B cell (primary cell): ENCODE measurements around the gene XPC. TPM values are rescaled to one million over a fixed set of nuclear protein-coding genes. Genes with fewer than 3 reads are reported as not detected.

Experiments used
- ATAC-seq: fragments of 200-7000 bp; cut with Tn5 transposase; one replicate; pipeline ENCODE4 v1.10.0; 2021; ENCODE audit warnings: low read depth, mild to moderate bottlenecking, moderate number of reproducible peaks, moderate library complexity
- CTCF ChIA-PET: fragments of 350-600 bp; sonication (Branson Sonifier 250); formaldehyde crosslinking; loops from one replicate; lab custom pipeline; 2021; ENCODE audit warnings: antibody characterized with exemption, inconsistent platforms; lab: Charles Lee
- POLR2A ChIA-PET: fragments of 350-600 bp; sonication (Branson Sonifier 250); formaldehyde crosslinking; loops from one replicate; lab custom pipeline; 2021; ENCODE audit warnings: antibody characterized with exemption; lab: Charles Lee
- DNase-seq: peaks from one replicate; pipeline ENCODE4 v3.0.0; 2013
- H2AFZ ChIP-seq: 2 replicates; pipeline ENCODE4 v1.6.1; 2012; ENCODE audit warnings: mild to moderate bottlenecking, low read depth, low read length; ENCODE audit not compliant: insufficient read depth, poor library complexity, severe bottlenecking
- H3K27ac ChIP-seq, 2 donors: 1 replicate in 1 of 2; 2 replicates in 1 of 2; pipeline ENCODE4 v1.5.1; 2012 to 2013; ENCODE audit warnings: low read length in 2 of 2, mild to moderate bottlenecking in 2 of 2, moderate library complexity in 1 of 2
- H3K27me3 ChIP-seq, 4 experiments: fragments of 200-600 bp in 1 of 4; sonication (generic) in 1 of 4; replicated peaks in 1 of 4; 1 replicate in 2 of 4; 2 replicates in 2 of 4; pipeline versions ENCODE4 v1.6.1 to v1.7.0; 2013 to 2016; ENCODE audit warnings: low read length in 3 of 4, mild to moderate bottlenecking in 2 of 4, mixed read lengths in 1 of 4, moderate library complexity in 1 of 4; ENCODE audit not compliant: insufficient read depth in 4 of 4, control insufficient read depth in 3 of 4; ENCODE audit errors: control extremely low read depth in 1 of 4
- H3K36me3 ChIP-seq, 2 experiments: replicated peaks in 1 of 2; 1 replicate in 1 of 2; 2 replicates in 1 of 2; pipeline versions ENCODE4 v1.6.1 to v1.7.1; 2013; ENCODE audit warnings: low read length in 1 of 2; ENCODE audit not compliant: insufficient read depth in 2 of 2, control insufficient read depth in 1 of 2; ENCODE audit errors: control extremely low read depth in 1 of 2, extremely low read depth in 1 of 2
- H3K4me1 ChIP-seq, 2 donors: fragments of 200-600 bp in 1 of 2; sonication (generic) in 1 of 2; 1 replicate in 1 of 2; 2 replicates in 1 of 2; pipeline versions ENCODE4 v1.5.1 to v1.6.1; 2013 to 2017; ENCODE audit warnings: low read length in 2 of 2; ENCODE audit not compliant: control insufficient read depth in 2 of 2, insufficient read depth in 2 of 2
- H3K4me2 ChIP-seq: replicated peaks from 2 replicates; pipeline ENCODE3; 2012; ENCODE audit warnings: mild to moderate bottlenecking, low read depth, low read length; ENCODE audit not compliant: poor library complexity, severe bottlenecking
- H3K4me3 ChIP-seq, 5 experiments: fragments of 200-600 bp in 1 of 5; sonication (generic) in 1 of 5; 1 replicate in 3 of 5; 2 replicates in 2 of 5; pipeline versions ENCODE4 v1.5.1 to v1.7.0; 2011 to 2016; ENCODE audit warnings: low read length in 4 of 5, mild to moderate bottlenecking in 4 of 5, low read depth in 2 of 5, control low read depth in 1 of 5, moderate library complexity in 1 of 5; ENCODE audit not compliant: insufficient read depth in 1 of 5; ENCODE audit errors: control extremely low read depth in 1 of 5, extremely low read depth in 1 of 5
- H3K79me2 ChIP-seq: fragments of 200-600 bp; sonication (generic); one replicate; pipeline ENCODE4 v1.6.0; 2016; ENCODE audit warnings: low read length; ENCODE audit not compliant: control insufficient read depth, insufficient read depth
- H3K9ac ChIP-seq: fragments of 200-600 bp; sonication (generic); 2 replicates; pipeline ENCODE4 v1.6.1; 2017; ENCODE audit warnings: mild to moderate bottlenecking, low read length, moderate library complexity
- H3K9me3 ChIP-seq, 3 donors: one replicate each; pipeline versions ENCODE4 v1.6.1 to v1.7.1; 2013; ENCODE audit warnings: low read length in 2 of 3; ENCODE audit not compliant: control insufficient read depth in 2 of 3, insufficient read depth in 1 of 3; ENCODE audit errors: control extremely low read depth in 1 of 3
- H4K20me1 ChIP-seq: 2 replicates; pipeline ENCODE4 v1.6.0; 2012; ENCODE audit warnings: mild to moderate bottlenecking, low read length; ENCODE audit not compliant: insufficient read depth, control insufficient read depth, poor library complexity, severe bottlenecking
- H3K27ac Mint-ChIP-seq: one replicate; pipeline ENCODE4 v1.8.0; 2021; ENCODE audit warnings: mixed read lengths
- H3K27me3 Mint-ChIP-seq: one replicate; pipeline ENCODE4 v1.8.0; 2021; ENCODE audit warnings: mixed read lengths
- H3K4me1 Mint-ChIP-seq: one replicate; pipeline ENCODE4 v1.8.0; 2021; ENCODE audit warnings: mixed read lengths
- H3K4me3 Mint-ChIP-seq: one replicate; pipeline ENCODE4 v1.8.0; 2021; ENCODE audit warnings: mixed read lengths
- H3K9me3 Mint-ChIP-seq: one replicate; pipeline ENCODE4 v1.8.0; 2022; ENCODE audit warnings: mixed read lengths; ENCODE audit not compliant: insufficient read depth
- EZH2 ChIP-seq: IDR thresholded peaks from 2 replicates; pipeline ENCODE4 v1.6.1; 2012; ENCODE audit warnings: borderline replicate concordance, low read depth, mild to moderate bottlenecking, moderate library complexity, low read length; ENCODE audit not compliant: insufficient read depth, poor library complexity, severe bottlenecking
- WGBS: methylation state at CpG from one replicate; pipeline ENCODE4 v1.1.5; 2013; ENCODE audit warnings: missing lambda C conversion rate; ENCODE audit not compliant: insufficient coverage; 5-methylcytosine and 5-hydroxymethylcytosine counted together
- intact Hi-C: fragments of 100-400 bp; cut with micrococcal nuclease; formaldehyde crosslinking; loops from one replicate; pipeline ENCODE4 v1.10.0; 2022
- polyA plus RNA-seq: library from polyadenylated mRNA; depleted of rRNA; stranded (reverse); fragments of >200 nt; gene quantifications from 2 replicates; pipeline ENCODE4 v1.2.3, GENCODE V29; 2012
- total RNA-seq, 2 donors: library from RNA; stranded (reverse); fragments of 120-200 nt in 1 of 2; gene quantifications; 1 replicate in 1 of 2; 2 replicates in 1 of 2; pipeline versions ENCODE4 v1.2.3 to v1.2.4, GENCODE V29; 2013 to 2022
- TF ChIP-seq, protein P1 (sequence below): fragments of 200-600 bp; IDR thresholded peaks from one replicate; pipeline ENCODE4 v1.8.0; 2022; ENCODE audit warnings: antibody characterized with exemption, mild to moderate bottlenecking

The XPC gene
- total and polyA plus RNA-seq, 2 donors (not counting 1 experiment from before 2014, with no cell fraction given) = 22.5 to 67.6 TPM

DNA sequence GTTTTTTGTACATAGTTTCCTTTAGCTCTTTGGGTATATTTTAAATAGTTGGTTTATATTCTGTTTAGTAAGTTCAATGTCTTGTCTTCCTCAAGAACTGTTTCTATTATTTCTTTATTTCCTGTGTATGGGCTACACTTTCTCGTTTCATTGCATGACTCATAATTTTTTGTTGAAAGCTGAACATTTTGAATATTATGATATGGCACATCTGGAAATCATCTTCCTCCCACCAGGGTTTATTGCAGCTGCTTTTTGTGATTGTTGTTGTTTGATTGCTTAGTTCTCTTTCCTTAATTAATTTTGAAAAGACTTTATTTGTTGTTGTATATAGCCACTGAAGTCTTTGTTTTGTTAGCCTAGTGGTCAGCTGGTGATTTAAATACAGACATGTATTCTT is 44.1 kb upstream of the XPC start:
- H3K4me1 ChIP-seq = peaks cover 0 to 6% of the 10 kb centered on the region in 2 donors
- ChIA-PET CTCF (interaction anchor here (0.9 kb wide), 1 partner anchor 19 kb away, joined by 4 read pairs; no protein-coding TSS in a partner anchor), POLR2A (no interaction called here)
- no peak overlapping the region for H3K4me3 ChIP-seq
- H3K27me3 ChIP-seq = peaks cover 0 to 8% (median 0%) of the 10 kb centered on the region in 4 experiments
- Mint-ChIP-seq H3K27ac (no peak overlapping the region), H3K4me1 (peaks cover 12% of the 10 kb centered on the region), H3K4me3 (no peak overlapping the region), H3K9me3 (peaks cover 6% of the 10 kb centered on the region), H3K27me3 (peaks cover 14% of the 10 kb centered on the region)
- H3K79me2 ChIP-seq = no peaks in the 10 kb centered on the region
- intact Hi-C loops = no loop called here
- no peak overlapping the region for H2AFZ ChIP-seq
- no peak overlapping the region for H3K9ac ChIP-seq
- no peaks in the 10 kb centered on the region for H4K20me1 ChIP-seq
- ATAC-seq (no peak), DNase-seq (no peak)
- H3K4me2 ChIP-seq = no peak overlapping the region
- WGBS = no CpG with 5 or more reads among the region's 1 CpG
- peaks cover 0 to 6% (median 5%) of the 10 kb centered on the region in 3 donors for H3K9me3 ChIP-seq
- no peaks in the 10 kb centered on the region for H3K36me3 ChIP-seq
- no peak overlapping the region for H3K27ac ChIP-seq
- TF ChIP-seq, protein P1, sequence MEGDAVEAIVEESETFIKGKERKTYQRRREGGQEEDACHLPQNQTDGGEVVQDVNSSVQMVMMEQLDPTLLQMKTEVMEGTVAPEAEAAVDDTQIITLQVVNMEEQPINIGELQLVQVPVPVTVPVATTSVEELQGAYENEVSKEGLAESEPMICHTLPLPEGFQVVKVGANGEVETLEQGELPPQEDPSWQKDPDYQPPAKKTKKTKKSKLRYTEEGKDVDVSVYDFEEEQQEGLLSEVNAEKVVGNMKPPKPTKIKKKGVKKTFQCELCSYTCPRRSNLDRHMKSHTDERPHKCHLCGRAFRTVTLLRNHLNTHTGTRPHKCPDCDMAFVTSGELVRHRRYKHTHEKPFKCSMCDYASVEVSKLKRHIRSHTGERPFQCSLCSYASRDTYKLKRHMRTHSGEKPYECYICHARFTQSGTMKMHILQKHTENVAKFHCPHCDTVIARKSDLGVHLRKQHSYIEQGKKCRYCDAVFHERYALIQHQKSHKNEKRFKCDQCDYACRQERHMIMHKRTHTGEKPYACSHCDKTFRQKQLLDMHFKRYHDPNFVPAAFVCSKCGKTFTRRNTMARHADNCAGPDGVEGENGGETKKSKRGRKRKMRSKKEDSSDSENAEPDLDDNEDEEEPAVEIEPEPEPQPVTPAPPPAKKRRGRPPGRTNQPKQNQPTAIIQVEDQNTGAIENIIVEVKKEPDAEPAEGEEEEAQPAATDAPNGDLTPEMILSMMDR = no peak
- TF ChIP-seq EZH2 = no peak

- Mint-ChIP-seq H3K4me3 (no peak overlapping the region), H3K9me3 (peaks cover 6% of the 10 kb centered on the region), H3K4me1 (peaks cover 12% of the 10 kb centered on the region), H3K27me3 (peaks cover 14% of the 10 kb centered on the region), H3K27ac (no peak overlapping the region)
- no CpG with 5 or more reads among the region's 1 CpG for WGBS
- Histone ChIP-seq H3K4me2 (no peak overlapping the region), H3K9ac (no peak overlapping the region), H2AFZ (no peak overlapping the region), H3K4me3 (no peak overlapping the region), H3K27ac (no peak overlapping the region), H3K36me3 (no peaks in the 10 kb centered on the region), H4K20me1 (no peaks in the 10 kb centered on the region), H3K27me3 (peaks cover 0 to 8% (median 0%) of the 10 kb centered on the region in 4 experiments), H3K4me1 (peaks cover 0 to 6% of the 10 kb centered on the region in 2 donors), H3K9me3 (peaks cover 0 to 6% (median 5%) of the 10 kb centered on the region in 3 donors), H3K79me2 (no peaks in the 10 kb centered on the region)
- intact Hi-C loops = no loop called here
- POLR2A ChIA-PET = no interaction called here
- no peak for DNase-seq
- ATAC-seq = no peak
- TF ChIP-seq, protein P1 = no peak
- TF ChIP-seq EZH2 = no peak
- CTCF ChIA-PET = no interaction called here
Observed at GRCh38 chr3:14221902-14222301, 43.5 kb upstream of the XPC start.
